ENCODE data around the gene KIRREL3.

DNA sequence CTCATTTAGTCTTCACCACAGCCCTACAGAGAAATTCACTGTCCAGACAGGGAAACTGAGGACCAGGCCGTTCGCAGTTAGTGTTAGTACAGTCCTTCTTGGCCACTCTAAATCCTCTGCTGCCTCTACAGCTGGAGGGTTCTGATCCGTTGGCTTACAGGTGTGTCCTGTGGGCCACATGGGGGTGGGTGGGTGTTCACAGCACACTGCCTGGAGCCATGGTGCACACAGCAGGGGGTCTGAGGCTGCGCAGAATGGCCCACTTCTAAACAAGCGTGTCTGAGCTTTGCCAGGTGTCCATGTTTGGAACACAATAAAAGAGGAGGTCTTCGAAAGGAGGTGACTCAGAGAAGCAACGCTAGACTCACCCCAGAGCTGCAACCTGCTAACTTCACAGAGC lies 396.1 kb downstream of the KIRREL3 start:
- TF ChIP-seq, protein P1, sequence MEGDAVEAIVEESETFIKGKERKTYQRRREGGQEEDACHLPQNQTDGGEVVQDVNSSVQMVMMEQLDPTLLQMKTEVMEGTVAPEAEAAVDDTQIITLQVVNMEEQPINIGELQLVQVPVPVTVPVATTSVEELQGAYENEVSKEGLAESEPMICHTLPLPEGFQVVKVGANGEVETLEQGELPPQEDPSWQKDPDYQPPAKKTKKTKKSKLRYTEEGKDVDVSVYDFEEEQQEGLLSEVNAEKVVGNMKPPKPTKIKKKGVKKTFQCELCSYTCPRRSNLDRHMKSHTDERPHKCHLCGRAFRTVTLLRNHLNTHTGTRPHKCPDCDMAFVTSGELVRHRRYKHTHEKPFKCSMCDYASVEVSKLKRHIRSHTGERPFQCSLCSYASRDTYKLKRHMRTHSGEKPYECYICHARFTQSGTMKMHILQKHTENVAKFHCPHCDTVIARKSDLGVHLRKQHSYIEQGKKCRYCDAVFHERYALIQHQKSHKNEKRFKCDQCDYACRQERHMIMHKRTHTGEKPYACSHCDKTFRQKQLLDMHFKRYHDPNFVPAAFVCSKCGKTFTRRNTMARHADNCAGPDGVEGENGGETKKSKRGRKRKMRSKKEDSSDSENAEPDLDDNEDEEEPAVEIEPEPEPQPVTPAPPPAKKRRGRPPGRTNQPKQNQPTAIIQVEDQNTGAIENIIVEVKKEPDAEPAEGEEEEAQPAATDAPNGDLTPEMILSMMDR (IDR thresholded peaks at IDR 0.05) = no peak
- TF ChIP-seq POLR2A (IDR thresholded peaks at IDR 0.05) = no peak

Data from prostate gland (tissue), 2 donors.